GM19372 (cell line): ENCODE data around the gene TLR3.
"Not testable (repeated sequence)": the region's sequence is repeated elsewhere in the genome, so short reads cannot be mapped to it uniquely, and the experiment has no call there.

Experiments
- ATAC-seq: cut with Tn5 transposase; IDR thresholded peaks from one replicate; pipeline ENCODE4 v1.9.1; 2021; ENCODE audit warnings: mild to moderate bottlenecking, low read depth, moderate library complexity; ENCODE audit not compliant: unreplicated experiment

TLR3 gene

DNA sequence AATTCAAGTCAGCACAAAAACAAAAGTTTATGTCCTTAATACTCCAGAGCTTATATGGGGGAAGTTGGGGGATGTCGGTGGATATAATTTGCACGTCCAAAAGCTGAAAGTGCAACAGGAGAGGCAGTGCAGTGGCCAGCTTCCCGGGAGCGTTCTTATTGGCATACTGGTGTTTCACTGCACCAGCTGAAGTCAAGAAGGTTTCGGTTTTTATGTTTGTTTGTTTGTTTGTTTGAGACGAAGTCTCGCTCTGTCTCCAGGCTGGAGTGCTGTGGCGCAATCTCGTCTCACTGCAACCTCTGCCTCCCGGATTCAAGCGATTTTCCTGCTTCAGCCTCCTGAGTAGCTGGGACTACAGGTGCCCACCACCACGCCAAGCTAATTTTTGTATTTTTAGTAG, 28.6 kb upstream of the TLR3 start:
- no peak for ATAC-seq

DNA sequence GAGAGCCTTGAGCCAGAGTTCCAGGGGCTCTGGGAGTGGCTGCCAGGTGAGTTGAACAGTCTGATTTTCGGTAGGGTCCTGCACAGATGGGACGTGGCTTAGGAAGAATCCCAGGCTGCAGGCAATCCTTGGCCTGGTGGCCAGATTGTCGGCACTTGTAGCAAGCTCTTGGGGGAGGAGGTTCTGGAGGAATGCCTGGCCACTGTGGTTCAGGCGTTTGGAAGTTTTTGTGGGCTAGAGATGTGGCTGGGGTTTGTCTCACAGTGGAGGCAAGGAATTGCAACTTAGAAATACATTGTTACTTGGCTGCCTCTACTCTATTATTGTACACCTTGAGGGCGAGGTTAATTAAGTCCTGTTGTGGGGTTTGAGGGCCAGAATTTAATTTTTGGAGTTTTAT, 21.5 kb upstream of the TLR3 start:
- not testable (repeated sequence) for ATAC-seq

DNA sequence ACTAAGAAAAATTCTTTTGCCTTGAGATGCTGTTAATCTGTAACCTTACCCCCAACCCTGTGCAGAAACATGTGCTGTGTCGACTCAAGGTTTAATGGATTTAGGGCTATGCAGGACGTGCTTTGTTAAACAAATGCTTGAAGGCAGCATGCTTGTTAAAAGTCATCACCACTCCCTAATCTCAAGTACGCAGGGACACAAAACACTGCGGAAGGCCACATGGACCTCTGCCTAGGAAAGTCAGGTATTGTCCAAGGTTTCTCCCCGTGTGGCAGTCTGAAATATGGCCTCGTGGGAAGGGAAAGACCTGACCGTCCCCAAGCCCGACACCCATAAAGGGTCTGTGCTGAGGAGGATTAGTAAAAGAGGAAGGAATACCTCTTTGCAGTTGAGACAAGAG, 18.8 kb upstream of the TLR3 start:
- not testable (repeated sequence) for ATAC-seq

DNA sequence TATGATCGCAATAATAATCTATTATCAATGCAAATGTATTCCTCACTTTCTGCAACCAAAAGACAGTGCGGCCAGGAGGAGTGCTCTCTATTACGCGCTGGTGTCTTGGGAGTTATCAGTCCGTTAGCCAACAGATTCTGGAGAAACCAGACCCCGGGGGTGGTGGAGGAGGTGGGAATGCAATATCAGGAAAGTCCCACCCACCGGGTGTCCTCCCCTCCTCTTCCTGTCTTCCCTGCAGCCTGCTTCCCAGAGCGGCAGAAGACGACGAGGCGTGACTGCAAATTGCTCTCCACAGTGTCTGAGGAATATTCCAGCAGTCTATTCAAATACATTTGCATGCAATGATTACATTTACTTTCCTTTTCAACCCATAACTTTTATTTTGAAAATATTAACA, 17.9 kb upstream of the TLR3 start:
- ATAC-seq, result no peak

GRCh38 chr4:186058253-186058979, 10.5 kb upstream of the TLR3 start:
- peak; percentile 100 for ATAC-seq

DNA sequence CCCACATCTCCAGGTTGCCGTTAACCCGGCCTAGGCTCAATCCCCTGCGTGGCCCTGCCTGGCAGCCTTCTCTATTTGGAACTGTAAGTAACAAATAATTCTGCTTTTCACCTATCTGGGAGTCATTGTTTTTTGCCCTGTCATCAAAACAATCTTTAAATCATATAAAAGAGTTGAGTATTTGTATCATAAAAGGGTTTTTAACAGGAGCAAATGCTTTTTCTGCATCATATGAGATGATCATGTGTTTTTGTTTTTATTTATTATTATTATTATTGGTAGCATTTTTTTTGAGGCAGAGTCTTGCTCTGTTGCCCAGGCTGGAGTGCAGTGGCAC, 10.0 kb upstream of the TLR3 start:
- ATAC-seq, result no peak

- no peak for ATAC-seq
Observed at GRCh38 chr4:186061921-186062320, 7.0 kb upstream of the TLR3 start.

DNA sequence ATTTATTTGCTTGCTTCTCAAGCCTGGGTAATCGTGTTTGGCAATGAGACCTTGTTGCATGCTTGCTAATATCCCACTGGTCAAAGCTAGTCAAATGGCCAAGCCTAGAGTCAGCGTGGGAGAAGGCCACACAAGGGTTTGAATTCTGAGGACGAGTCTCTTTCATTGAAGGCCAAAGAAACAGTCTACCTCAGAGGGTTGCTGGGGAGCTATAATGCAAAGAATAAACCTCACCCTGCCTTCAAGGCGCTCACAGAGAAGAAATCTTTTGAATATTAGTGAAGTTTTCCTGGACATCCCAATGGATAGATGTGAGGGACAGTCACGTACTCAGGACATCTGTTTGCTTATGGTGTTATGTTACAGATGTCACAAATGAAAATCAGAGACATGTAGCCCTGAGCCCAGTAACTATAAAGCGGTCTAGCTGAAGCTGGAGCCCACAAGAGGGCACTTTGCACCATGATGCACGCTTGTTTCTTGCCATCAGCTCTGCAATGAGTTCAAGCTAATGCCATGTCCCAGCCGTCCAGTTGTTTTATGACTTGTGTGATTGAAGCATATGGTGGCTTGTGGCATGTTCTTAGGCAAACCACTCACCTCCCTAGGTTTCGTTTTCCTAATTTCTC, 1.1 kb upstream of the TLR3 start:
- ATAC-seq, result peak; percentile 70

GRCh38 chr4:186069729-186070128, 773 bp downstream of the TLR3 start:
- no peak for ATAC-seq

DNA sequence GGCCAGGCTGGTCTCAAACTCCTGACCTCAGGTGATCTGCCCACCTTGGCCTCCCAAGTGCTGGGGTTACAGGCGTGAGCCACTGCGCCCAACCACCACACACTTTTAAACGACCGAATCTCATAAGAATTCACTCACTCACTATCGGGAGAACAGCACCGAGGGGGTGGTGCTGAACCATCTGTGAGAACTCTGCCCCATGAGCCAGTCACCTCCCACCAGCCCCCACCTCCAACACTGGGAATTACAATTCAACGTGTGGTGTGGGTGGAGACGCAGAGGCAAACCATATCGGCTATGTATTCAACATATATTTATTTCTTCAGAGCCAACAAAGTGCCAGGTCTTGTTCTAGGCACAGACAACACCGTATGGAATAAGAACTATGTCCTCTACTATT, 3.6 kb downstream of the TLR3 start:
- no peak for ATAC-seq

- ATAC-seq, result no peak
Observed at GRCh38 chr4:186074189-186074588, 5.2 kb downstream of the TLR3 start.

- no peak for ATAC-seq
Observed at GRCh38 chr4:186078981-186079638, 10.2 kb downstream of the TLR3 start.

DNA sequence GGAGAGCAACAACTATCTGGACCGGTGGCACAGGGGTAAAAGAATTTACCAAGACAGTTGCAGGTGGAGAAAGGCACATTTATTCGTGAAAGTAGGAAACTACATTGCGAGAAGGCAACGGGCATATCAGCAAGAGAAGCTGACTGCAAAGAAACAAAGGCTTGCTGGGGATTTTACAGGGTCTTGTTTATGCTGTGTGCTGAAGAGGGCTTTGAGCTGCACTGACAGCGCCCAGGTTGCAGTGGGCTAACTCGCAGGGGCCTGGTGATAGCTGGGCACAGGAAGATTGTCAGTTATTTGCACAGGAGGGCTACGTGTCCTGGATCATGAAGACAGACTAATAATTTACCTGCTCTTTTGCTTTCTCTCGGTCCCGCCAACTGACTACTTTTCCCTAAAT, 10.7 kb downstream of the TLR3 start:
- no peak for ATAC-seq

DNA sequence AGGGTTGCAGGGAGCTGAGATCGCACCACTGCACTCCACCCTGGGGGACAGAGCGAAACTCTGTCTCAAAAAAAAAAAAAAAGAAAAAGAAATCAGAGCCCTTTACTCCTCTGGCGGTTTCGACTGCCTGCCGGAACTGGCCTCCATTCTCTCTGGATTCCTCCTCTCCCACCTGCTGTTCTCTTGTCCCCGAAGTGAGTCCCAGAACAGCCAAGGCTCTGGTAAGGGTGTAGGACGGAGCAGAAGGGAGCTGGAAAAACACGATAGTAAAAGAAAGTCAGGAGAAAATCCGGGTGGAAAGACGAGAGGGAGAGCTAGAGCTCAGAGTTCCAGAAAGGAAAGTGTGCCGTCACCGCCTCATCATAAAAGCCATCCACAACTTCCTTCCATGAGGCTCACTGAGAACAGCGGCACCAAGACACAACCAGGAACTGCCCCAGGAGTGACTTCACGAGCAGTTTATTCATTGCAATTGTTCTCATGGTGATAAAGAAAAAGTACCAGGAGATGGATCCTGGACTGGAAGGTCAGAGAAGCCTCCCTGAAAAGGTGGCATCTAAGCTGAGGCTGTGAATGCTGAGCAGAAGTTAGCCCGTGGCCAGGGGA, 12.3 kb downstream of the TLR3 start:
- ATAC-seq, result no peak

- ATAC-seq, result no peak
Observed at GRCh38 chr4:186082221-186082620, 13.3 kb downstream of the TLR3 start.

DNA sequence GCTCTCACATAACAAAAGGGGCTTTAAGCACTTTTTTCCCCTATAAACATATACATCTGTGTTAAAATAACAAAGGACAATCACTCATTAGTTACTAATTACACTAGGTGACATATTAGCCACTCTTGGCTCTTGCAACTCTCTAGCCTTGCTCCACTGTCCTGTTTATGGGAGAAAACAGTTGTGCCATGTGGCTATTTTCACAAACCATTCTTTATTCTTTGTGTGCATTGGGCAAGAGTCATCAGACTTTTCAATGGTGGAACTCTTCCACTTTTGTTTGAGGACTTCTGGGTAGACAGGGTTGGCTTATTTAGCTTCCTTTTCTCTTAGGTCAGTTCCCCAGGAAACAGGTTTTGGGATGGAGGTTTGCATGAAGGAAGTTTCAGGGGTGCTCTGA, 19.6 kb downstream of the TLR3 start:
- ATAC-seq, result no peak

DNA sequence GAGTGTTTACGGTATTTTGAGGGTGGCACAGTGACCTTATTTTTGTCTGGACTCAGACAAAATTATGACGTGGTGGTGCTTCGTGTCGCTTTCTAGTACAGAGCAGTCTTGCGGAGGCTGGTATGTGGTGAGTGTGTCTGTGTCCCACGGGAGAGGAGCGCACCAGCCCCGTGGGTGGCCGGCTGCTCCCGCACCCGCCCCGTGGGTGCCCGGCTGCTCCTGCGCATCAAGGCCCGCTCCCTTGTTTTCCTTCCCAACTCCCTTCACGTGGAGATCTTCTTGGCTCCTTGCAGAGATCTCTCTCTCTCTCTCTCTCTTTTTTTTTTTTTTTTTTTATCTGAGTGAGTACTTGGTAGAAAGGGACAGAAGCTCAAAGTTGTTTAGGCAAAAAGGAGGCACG, 23.3 kb downstream of the TLR3 start:
- no peak for ATAC-seq

DNA sequence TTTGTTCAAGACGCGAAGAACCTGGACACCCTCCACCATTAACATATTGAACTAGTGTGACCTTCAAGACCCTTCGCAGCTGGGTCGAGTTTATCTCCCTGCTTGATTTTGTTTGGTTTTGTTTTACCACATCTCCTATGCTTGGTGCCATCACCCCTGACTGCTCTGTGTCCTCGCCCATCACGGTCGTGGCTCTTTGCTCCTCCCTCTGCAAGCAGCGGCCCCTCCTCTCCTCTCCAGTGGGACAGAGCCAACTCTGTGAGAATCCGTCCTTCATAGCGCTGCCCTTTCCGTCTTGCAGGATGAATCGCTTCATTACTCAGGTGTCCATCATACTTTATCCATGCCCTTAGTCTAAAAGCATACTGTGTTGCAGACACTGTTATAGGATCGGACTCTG, 26.4 kb downstream of the TLR3 start:
- ATAC-seq, result no peak

- ATAC-seq, result no peak
Observed at GRCh38 chr4:186096681-186097165, 27.8 kb downstream of the TLR3 start.

DNA sequence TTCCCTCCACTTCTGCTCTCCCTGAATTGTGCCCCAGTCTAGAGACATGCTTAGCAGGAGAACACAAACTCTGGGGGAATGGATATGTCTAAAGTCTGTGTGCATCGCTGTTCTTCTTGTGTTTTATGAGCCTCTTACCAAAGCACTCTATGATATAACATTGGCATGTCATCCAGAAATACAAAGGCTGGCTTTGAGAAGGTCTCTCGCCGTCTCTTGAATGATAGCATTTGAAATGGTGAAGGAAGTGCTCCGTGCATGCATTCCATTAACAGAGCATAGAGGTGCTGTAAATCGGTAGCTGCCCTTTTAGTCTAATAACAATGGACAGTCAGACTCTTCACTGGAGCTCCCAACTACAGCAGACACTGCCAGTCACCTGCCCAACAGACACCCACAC, 28.4 kb downstream of the TLR3 start:
- ATAC-seq, result no peak

DNA sequence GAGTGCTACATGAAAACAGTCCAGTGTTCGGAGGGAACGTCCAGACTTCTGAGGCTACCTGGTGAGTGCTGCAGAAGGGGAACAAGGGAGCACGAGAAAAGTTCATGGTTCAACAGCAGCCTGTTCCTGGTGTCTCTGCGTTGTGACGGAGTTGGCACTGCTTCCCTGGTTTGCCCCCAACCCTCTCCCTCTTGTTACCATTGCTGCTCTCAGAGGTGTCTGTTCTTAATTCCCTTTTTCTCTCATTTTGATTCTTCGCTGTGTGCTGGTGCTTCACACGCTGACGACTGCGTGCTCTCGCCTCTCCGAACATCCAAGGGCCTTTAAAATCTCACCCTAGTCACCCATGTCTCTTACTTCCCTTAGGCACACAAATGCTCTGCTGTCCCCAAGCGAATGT, 34.0 kb downstream of the TLR3 start:
- no peak for ATAC-seq
